Measurements from ENCODE around the gene SPRED3. TPM values are rescaled to one million over a fixed set of nuclear protein-coding genes. Genes with fewer than 3 reads are reported as not detected.

SPRED3 gene
- total RNA-seq, 4 donors from 2014 or later: 0.46 to 0.83 (median 0.59) TPM

- Histone ChIP-seq H3K36me3 (peaks cover 4 to 22% (median 21%) of the 10 kb centered on the region in 4 donors), H3K4me1 (peaks cover 33 to 47% (median 43%) of the 10 kb centered on the region in 4 donors), H3K4me3 (peak overlapping the region; percentile 49 to 72 (median 58)), H3K27me3 (peaks cover 0 to 56% (median 6%) of the 10 kb centered on the region in 4 donors), H3K27ac (replicated peaks in 1 of 4) (peak overlapping the region; percentile 40 to 75 (median 72)), H3K9me3 (no peaks in the 10 kb centered on the region)
- TF ChIP-seq POLR2AphosphoS5 (IDR thresholded peaks at IDR 0.05) (no peak), EP300 (IDR thresholded peaks at IDR 0.05) (no peak), POLR2A (IDR thresholded peaks at IDR 0.05; ENCODE audit: low read depth) (no peak), CTCF (IDR thresholded peaks at IDR 0.05) (no peak)
- no peak for DNase-seq (ENCODE audit: extremely low spot score)
- 8% methylated on average over 23 of the region's 28 CpGs for WGBS
- intact Hi-C loops (cut with DNase I): no loop called here
Observed at GRCh38 chr19:38389101-38389925, 816 bp downstream of the SPRED3 start.

- Histone ChIP-seq H3K4me3 (no peak overlapping the region), H3K9me3 (no peaks in the 10 kb centered on the region), H3K4me1 (peaks cover 33 to 54% (median 47%) of the 10 kb centered on the region in 4 donors), H3K27me3 (peaks cover 3 to 56% (median 11%) of the 10 kb centered on the region in 4 donors), H3K36me3 (peaks cover 0 to 14% (median 12%) of the 10 kb centered on the region in 4 donors), H3K27ac (replicated peaks in 1 of 4) (peak overlapping the region in 1 of 4 donors; percentile 30)
- intact Hi-C loops (cut with DNase I): no loop called here
- TF ChIP-seq CTCF (IDR thresholded peaks at IDR 0.05): no peak
- TF ChIP-seq POLR2A (IDR thresholded peaks at IDR 0.05; ENCODE audit: low read depth): no peak
- no peak for TF ChIP-seq POLR2AphosphoS5 (IDR thresholded peaks at IDR 0.05)
- TF ChIP-seq EP300 (IDR thresholded peaks at IDR 0.05): no peak
- DNase-seq (ENCODE audit: extremely low spot score): no peak
- WGBS: 51% methylated on average over 19 of the region's 22 CpGs
Observed at GRCh38 chr19:38389957-38390924, 1.7 kb downstream of the SPRED3 start.

- Histone ChIP-seq H3K27ac (replicated peaks in 1 of 4) (no peak overlapping the region), H3K9me3 (no peaks in the 10 kb centered on the region), H3K36me3 (no peaks in the 10 kb centered on the region), H3K4me3 (no peak overlapping the region), H3K27me3 (peaks cover 0 to 56% (median 15%) of the 10 kb centered on the region in 4 donors), H3K4me1 (peaks cover 25 to 43% (median 33%) of the 10 kb centered on the region in 4 donors)
- TF ChIP-seq POLR2A (IDR thresholded peaks at IDR 0.05; ENCODE audit: low read depth) (no peak), CTCF (IDR thresholded peaks at IDR 0.05) (no peak), POLR2AphosphoS5 (IDR thresholded peaks at IDR 0.05) (no peak), EP300 (IDR thresholded peaks at IDR 0.05) (no peak)
- intact Hi-C loops (cut with DNase I): no loop called here
- 51% methylated on average over 8 of the region's 8 CpGs for WGBS
- DNase-seq (ENCODE audit: extremely low spot score): no peak
Observed at GRCh38 chr19:38391911-38392464, 3.5 kb downstream of the SPRED3 start.

GRCh38 chr19:38392707-38393308, 4.3 kb downstream of the SPRED3 start:
- 76% methylated on average over 6 of the region's 6 CpGs for WGBS
- no peak overlapping the region for H3K4me3 ChIP-seq
- intact Hi-C loops (cut with DNase I): no loop called here
- H3K27me3 ChIP-seq: peaks cover 0 to 58% (median 19%) of the 10 kb centered on the region in 4 donors
- TF ChIP-seq EP300 (IDR thresholded peaks at IDR 0.05) (no peak), POLR2A (IDR thresholded peaks at IDR 0.05; ENCODE audit: low read depth) (no peak), CTCF (IDR thresholded peaks at IDR 0.05) (no peak), POLR2AphosphoS5 (IDR thresholded peaks at IDR 0.05) (no peak)
- H3K27ac ChIP-seq (replicated peaks in 1 of 4): no peak overlapping the region
- H3K36me3 ChIP-seq: no peaks in the 10 kb centered on the region
- peaks cover 16 to 35% (median 25%) of the 10 kb centered on the region in 4 donors for H3K4me1 ChIP-seq
- H3K9me3 ChIP-seq: no peaks in the 10 kb centered on the region
- no peak for DNase-seq (ENCODE audit: extremely low spot score)

Data from esophagus muscularis mucosa (tissue), 4 donors.